Neutrophil (primary cell): ENCODE results near the gene CCR9.

Experiments used
- H3K27ac ChIP-seq: fragments of 200-600 bp; sonication (generic); 2 replicates; pipeline ENCODE4 v1.5.1; 2016; ENCODE audit warnings: mild to moderate bottlenecking, moderate library complexity
- H3K27me3 ChIP-seq: fragments of 200-600 bp; sonication (generic); 2 replicates; pipeline ENCODE4 v1.6.0; 2016; ENCODE audit warnings: mild to moderate bottlenecking
- H3K36me3 ChIP-seq: fragments of 200-600 bp; sonication (generic); 2 replicates; pipeline ENCODE4 v1.5.1; 2017
- H3K4me1 ChIP-seq, 2 experiments: fragments of 200-600 bp in 1 of 2; sonication (generic) in 1 of 2; 1 replicate in 1 of 2; 2 replicates in 1 of 2; pipeline versions ENCODE4 v1.5.1 to v1.6.1; 2013 to 2016; ENCODE audit warnings: low read depth in 1 of 2, low read length in 1 of 2, mild to moderate bottlenecking in 1 of 2, moderate library complexity in 1 of 2; ENCODE audit not compliant: control insufficient read depth in 1 of 2, insufficient read depth in 1 of 2
- H3K4me3 ChIP-seq, 2 experiments: fragments of 200-600 bp in 1 of 2; sonication (generic) in 1 of 2; 1 replicate in 1 of 2; 2 replicates in 1 of 2; pipeline ENCODE4 v1.5.1; 2013 to 2016; ENCODE audit warnings: low read depth in 1 of 2, low read length in 1 of 2, mild to moderate bottlenecking in 1 of 2, moderate library complexity in 1 of 2
- H3K9me3 ChIP-seq: fragments of 200-600 bp; sonication (generic); 2 replicates; pipeline ENCODE4 v1.5.1; 2016
- CTCF ChIP-seq: fragments of 200-600 bp; sonication (generic); IDR thresholded peaks from 2 replicates; pipeline ENCODE4 v1.5.1; 2016; ENCODE audit warnings: antibody characterized with exemption

CCR9 gene

GRCh38 chr3:45869638-45870037 is 16.7 kb upstream of the CCR9 start:
- Histone ChIP-seq H3K36me3 (no peaks in the 10 kb centered on the region), H3K27me3 (no peaks in the 10 kb centered on the region), H3K4me3 (no peak overlapping the region)

GRCh38 chr3:45870099-45870498 is 16.2 kb upstream of the CCR9 start:
- Histone ChIP-seq H3K27ac (no peak overlapping the region), H3K4me3 (no peak overlapping the region), H3K9me3 (no peaks in the 10 kb centered on the region), H3K27me3 (no peaks in the 10 kb centered on the region), H3K4me1 (no peaks in the 10 kb centered on the region), H3K36me3 (no peaks in the 10 kb centered on the region)
- no peak for TF ChIP-seq CTCF

More at GRCh38 chr3:45869638-45870037, 16.7 kb upstream of the CCR9 start:
- H3K9me3 ChIP-seq = no peaks in the 10 kb centered on the region
- no peak for TF ChIP-seq CTCF
- H3K4me1 ChIP-seq = no peaks in the 10 kb centered on the region
- no peak overlapping the region for H3K27ac ChIP-seq

- Histone ChIP-seq H3K27ac (no peak overlapping the region), H3K27me3 (no peaks in the 10 kb centered on the region), H3K9me3 (no peaks in the 10 kb centered on the region), H3K36me3 (no peaks in the 10 kb centered on the region), H3K4me3 (no peak overlapping the region), H3K4me1 (no peaks in the 10 kb centered on the region)
- TF ChIP-seq CTCF = no peak
Observed at GRCh38 chr3:45871780-45872179, 14.6 kb upstream of the CCR9 start.

GRCh38 chr3:45872569-45872968 is 13.8 kb upstream of the CCR9 start:
- no peak overlapping the region for H3K4me3 ChIP-seq
- no peaks in the 10 kb centered on the region for H3K36me3 ChIP-seq
- no peak overlapping the region for H3K27ac ChIP-seq
- TF ChIP-seq CTCF = no peak
- no peaks in the 10 kb centered on the region for H3K27me3 ChIP-seq
- no peaks in the 10 kb centered on the region for H3K9me3 ChIP-seq
- no peaks in the 10 kb centered on the region for H3K4me1 ChIP-seq

GRCh38 chr3:45873036-45873435 is 13.3 kb upstream of the CCR9 start:
- H3K9me3 ChIP-seq = no peaks in the 10 kb centered on the region
- no peak overlapping the region for H3K4me3 ChIP-seq
- H3K27me3 ChIP-seq = no peaks in the 10 kb centered on the region
- TF ChIP-seq CTCF = no peak
- H3K36me3 ChIP-seq = no peaks in the 10 kb centered on the region
- no peaks in the 10 kb centered on the region for H3K4me1 ChIP-seq
- H3K27ac ChIP-seq = no peak overlapping the region

- H3K4me3 ChIP-seq = no peak overlapping the region
- H3K9me3 ChIP-seq = no peaks in the 10 kb centered on the region
- H3K27ac ChIP-seq = no peak overlapping the region
- no peak for TF ChIP-seq CTCF
- H3K27me3 ChIP-seq = no peaks in the 10 kb centered on the region
- H3K36me3 ChIP-seq = no peaks in the 10 kb centered on the region
- H3K4me1 ChIP-seq = no peaks in the 10 kb centered on the region
Observed at GRCh38 chr3:45873638-45874037, 12.7 kb upstream of the CCR9 start.
